ENCODE data around the gene MTR. TPM values are rescaled to one million over a fixed set of nuclear protein-coding genes. Genes with fewer than 3 reads are reported as not detected.

Gene MTR
- polyA plus RNA-seq, 2 of the 4 experiments (the other 2 are of a cell fraction) = 6.2 to 12.7 TPM

- 69% methylated on average over 15 of the region's 15 CpGs for WGBS (ENCODE audit: missing lambda C conversion rate)
- FAIRE-seq (no peak), DNase-seq (ENCODE audit: low read depth in 1 of 2, low spot score in 1 of 2) (no peak), ATAC-seq (no peak)
- Histone ChIP-seq H3K4me1 (no peaks in the 10 kb centered on the region), H3K9me3 (no peaks in the 10 kb centered on the region), H3K27ac (no peak overlapping the region), H3K4me3 (no peak overlapping the region), H3K4me2 (no peak overlapping the region)
- TF ChIP-seq HDAC2 (IDR thresholded peaks at IDR 0.05) (no peak), NR3C1 (IDR thresholded peaks at IDR 0.05) (no peak)
- POLR2A ChIA-PET = no interaction called here
- CTCF ChIA-PET = interaction anchor here (1.0 kb wide), 1 partner anchor 9 kb away, joined by 3 read pairs; no protein-coding TSS in a partner anchor
These were observed 32.7 kb upstream of the MTR start for GRCh38 chr1:236762410-236762809.

- CTCF ChIA-PET = interaction anchor here (0.6 to 4.2 kb wide), 3 partner anchors 7 to 930 kb away, joined by 3 to 18 read pairs (median 13); no protein-coding TSS in a partner anchor
- Histone ChIP-seq H3K4me3 (no peak overlapping the region), H3K4me2 (no peak overlapping the region), H3K4me1 (no peaks in the 10 kb centered on the region), H3K27ac (no peak overlapping the region), H3K9me3 (no peaks in the 10 kb centered on the region)
- 26% methylated on average over 6 of the region's 6 CpGs for WGBS (ENCODE audit: missing lambda C conversion rate)
- DNase-seq (ENCODE audit: low read depth in 1 of 2, low spot score in 1 of 2) = no peak
- no peak for ATAC-seq
- TF ChIP-seq MAZ (IDR thresholded peaks at IDR 0.05; ENCODE audit: borderline replicate concordance, low read depth, low read length) (no peak), CHD2 (IDR thresholded peaks at IDR 0.05; ENCODE audit: low read length, partially characterized antibody) (no peak), EP300 (IDR thresholded peaks at IDR 0.05) (no peak), ESRRA (IDR thresholded peaks at IDR 0.05; ENCODE audit: borderline replicate concordance, low read length) (no peak), FOXS1 (CRISPR knock-in tag; IDR thresholded peaks at IDR 0.05) (no peak), MAX (IDR thresholded peaks at IDR 0.05) (no peak), HMGXB4 (CRISPR knock-in tag; IDR thresholded peaks at IDR 0.05; ENCODE audit: borderline replicate concordance) (no peak), POLR2A (IDR thresholded peaks at IDR 0.05; ENCODE audit: low read length) (no peak), FOSB (CRISPR knock-in tag; IDR thresholded peaks at IDR 0.05) (no peak)
- FAIRE-seq = no peak
- POLR2A ChIA-PET = interaction anchor here (0.7 kb wide), 1 partner anchor 29 kb away, joined by 3 read pairs; the partner anchor contains the start of gene MTR
These were observed 29.3 kb upstream of the MTR start for GRCh38 chr1:236765831-236766230.

GRCh38 chr1:236766506-236766905 is 28.6 kb upstream of the MTR start:
- CTCF ChIA-PET = interaction anchor here (3.1 to 4.2 kb wide), 2 partner anchors 8 to 17 kb away, joined by 13 to 18 read pairs; no protein-coding TSS in a partner anchor
- Histone ChIP-seq H3K9me3 (no peaks in the 10 kb centered on the region), H3K4me1 (no peaks in the 10 kb centered on the region), H3K27ac (no peak overlapping the region), H3K4me2 (no peak overlapping the region), H3K4me3 (no peak overlapping the region)
- WGBS (ENCODE audit: missing lambda C conversion rate) = 17% methylated on average over 3 of the region's 3 CpGs
- ATAC-seq (no peak), FAIRE-seq (no peak), DNase-seq (ENCODE audit: low read depth in 1 of 2, low spot score in 1 of 2) (no peak)
- POLR2A ChIA-PET = no interaction called here
- TF ChIP-seq ELK1 (IDR thresholded peaks at IDR 0.05; ENCODE audit: low read depth, low read length) (no peak), CBX8 (IDR thresholded peaks at IDR 0.05) (no peak), HDAC2 (IDR thresholded peaks at IDR 0.05) (no peak), RAD21 (conservative IDR thresholded peaks at IDR 0.05 in 1 of 2, IDR thresholded peaks at IDR 0.05 in 1 of 2) (no peak), RARB (CRISPR knock-in tag; IDR thresholded peaks at IDR 0.05) (no peak), ZFP36 (IDR thresholded peaks at IDR 0.05; ENCODE audit: borderline replicate concordance, partially characterized antibody) (no peak), POLR2AphosphoS2 (conservative IDR thresholded peaks at IDR 0.05; ENCODE audit: low read length) (no peak), JUNB (IDR thresholded peaks at IDR 0.05) (no peak), HOXB5 (CRISPR knock-in tag; IDR thresholded peaks at IDR 0.05) (no peak), CHD2 (IDR thresholded peaks at IDR 0.05; ENCODE audit: low read length, partially characterized antibody) (no peak), NR3C1 (IDR thresholded peaks at IDR 0.05) (no peak), SMC3 (IDR thresholded peaks at IDR 0.05) (no peak), REST (IDR thresholded peaks at IDR 0.05) (no peak), EHMT2 (IDR thresholded peaks at IDR 0.05; ENCODE audit: low read depth) (no peak), HMGXB4 (CRISPR knock-in tag; IDR thresholded peaks at IDR 0.05; ENCODE audit: borderline replicate concordance) (no peak), CTCF (IDR thresholded peaks at IDR 0.05) (no peak)
